Measurements from ENCODE around the gene TRIL.

Gene TRIL, protein sequence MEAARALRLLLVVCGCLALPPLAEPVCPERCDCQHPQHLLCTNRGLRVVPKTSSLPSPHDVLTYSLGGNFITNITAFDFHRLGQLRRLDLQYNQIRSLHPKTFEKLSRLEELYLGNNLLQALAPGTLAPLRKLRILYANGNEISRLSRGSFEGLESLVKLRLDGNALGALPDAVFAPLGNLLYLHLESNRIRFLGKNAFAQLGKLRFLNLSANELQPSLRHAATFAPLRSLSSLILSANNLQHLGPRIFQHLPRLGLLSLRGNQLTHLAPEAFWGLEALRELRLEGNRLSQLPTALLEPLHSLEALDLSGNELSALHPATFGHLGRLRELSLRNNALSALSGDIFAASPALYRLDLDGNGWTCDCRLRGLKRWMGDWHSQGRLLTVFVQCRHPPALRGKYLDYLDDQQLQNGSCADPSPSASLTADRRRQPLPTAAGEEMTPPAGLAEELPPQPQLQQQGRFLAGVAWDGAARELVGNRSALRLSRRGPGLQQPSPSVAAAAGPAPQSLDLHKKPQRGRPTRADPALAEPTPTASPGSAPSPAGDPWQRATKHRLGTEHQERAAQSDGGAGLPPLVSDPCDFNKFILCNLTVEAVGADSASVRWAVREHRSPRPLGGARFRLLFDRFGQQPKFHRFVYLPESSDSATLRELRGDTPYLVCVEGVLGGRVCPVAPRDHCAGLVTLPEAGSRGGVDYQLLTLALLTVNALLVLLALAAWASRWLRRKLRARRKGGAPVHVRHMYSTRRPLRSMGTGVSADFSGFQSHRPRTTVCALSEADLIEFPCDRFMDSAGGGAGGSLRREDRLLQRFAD

DNA sequence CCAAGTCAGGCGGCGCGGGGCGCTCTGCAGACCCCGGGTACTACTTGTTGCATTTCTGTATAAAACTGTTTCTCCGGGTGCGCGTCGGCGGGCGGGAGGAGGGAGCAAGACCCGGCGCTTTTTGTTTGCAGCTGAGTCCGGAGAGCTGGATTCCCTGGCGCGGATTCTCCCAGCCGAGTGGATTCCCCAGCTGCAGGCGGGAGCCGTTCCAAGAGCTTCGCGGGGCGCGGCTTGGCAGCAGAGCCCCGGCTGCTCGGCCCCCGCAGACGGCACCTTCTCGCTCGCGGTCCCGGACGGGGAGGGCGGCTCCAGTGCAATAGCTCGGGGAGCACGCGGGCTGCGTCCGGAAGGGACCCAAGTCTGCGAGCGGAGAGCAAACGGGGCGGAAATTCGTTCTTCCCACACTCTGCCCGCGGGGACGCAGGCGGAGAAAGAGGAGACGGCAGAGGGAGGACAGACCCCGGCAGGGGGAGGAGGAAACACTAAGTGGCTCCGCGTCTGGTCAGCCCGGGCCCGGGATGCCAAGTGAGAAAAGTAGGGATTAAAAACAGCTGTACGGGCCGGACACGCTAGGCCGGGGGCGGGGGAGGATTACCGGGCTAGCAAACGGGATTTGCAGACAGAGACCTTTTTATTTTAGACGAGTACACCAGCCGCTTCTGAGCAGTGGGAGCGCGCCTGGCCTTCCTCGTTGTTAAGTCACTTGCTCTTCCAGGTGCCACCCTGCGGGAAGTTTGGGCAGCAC is at the start of gene TRIL:
Gene TRIL (minus strand): TSS at position 96 of the 745 bp plus-strand sequence. CDS start 284 bp downstream, outside the sequence.
- no peak for DNase-seq (ENCODE audit: low read depth in 4 of 4, low spot score in 1 of 4)

DNA sequence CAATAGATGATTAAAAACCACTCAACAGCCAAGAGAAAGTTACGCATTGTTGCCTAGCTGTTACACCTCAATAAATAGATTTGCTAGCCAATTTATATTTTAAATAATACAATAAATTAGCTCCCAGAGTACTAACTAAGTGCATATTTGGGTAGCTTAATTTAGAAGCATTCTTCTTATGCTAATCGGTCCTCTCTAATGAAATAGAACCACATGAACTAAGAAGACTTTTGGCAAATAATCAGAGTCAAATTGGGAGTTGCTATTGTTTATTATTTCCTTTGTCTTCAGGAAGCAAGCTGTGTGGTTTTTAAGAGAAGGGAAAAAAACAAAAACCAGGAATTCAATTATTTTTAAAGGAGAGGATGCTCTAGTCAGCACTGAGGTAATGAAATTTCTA is 49.0 kb upstream of the TRIL start:
- no peak for DNase-seq (ENCODE audit: low read depth in 4 of 4, low spot score in 1 of 4)

DNA sequence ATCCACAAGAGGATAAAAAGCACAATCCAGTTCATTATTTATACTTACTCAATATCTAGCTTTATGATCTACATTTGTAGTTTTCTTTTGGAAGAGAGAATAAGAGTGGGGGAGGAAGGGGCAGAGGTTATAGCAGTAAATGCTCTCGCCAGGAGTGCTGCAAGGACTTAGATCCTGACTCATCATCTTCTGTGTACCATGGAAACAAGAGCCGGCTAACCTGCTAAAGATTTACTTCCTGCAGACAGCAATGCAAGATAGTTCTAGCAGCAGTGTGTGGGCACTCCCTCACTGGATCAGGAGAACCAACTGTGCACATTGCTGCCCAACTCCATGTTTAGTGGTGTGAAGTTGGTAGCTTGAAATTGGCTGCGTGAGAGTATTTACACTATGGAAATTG is 47.7 kb upstream of the TRIL start:
- DNase-seq (ENCODE audit: low read depth in 4 of 4, low spot score in 1 of 4), result no peak

DNA sequence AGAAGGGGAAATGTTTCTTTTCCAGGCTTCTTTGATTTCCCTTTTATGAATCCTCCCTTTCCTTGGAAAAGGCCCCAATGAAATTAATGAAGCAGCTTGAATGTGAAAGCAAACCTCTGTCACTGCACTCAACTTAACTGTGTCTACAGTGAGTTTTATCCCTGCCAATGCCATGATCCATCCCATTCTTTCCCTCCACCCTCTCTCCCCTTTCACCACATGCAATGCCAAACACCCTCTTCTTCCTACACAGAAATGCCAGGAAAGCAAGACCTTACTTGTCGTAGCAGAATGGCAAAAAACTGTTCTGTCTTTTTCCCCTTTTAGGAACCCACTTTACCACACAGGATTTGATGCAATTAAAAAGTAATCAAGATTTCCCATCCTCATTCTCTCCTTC is 47.3 kb upstream of the TRIL start:
- DNase-seq (ENCODE audit: low read depth in 4 of 4, low spot score in 1 of 4), result no peak

DNA sequence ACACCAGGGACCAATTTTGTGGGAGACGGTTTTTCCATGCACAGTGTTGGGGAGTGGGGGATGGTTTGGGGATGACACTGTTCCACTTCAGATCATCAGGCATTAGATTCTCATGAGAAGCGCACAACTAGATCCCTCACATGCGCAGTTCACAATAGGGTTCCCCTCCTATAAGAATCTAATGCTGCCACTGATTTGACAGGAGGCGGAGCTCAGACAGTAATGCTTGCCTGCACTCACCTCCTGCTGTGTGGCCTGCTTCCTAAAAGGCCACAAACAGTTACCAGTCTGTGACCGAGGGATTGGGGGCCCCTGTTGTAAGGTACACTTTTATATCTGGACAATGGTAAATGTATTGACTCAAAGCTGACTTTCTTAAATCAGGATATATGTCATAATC is 45.6 kb upstream of the TRIL start:
- no peak for DNase-seq (ENCODE audit: low read depth in 4 of 4, low spot score in 1 of 4)

DNA sequence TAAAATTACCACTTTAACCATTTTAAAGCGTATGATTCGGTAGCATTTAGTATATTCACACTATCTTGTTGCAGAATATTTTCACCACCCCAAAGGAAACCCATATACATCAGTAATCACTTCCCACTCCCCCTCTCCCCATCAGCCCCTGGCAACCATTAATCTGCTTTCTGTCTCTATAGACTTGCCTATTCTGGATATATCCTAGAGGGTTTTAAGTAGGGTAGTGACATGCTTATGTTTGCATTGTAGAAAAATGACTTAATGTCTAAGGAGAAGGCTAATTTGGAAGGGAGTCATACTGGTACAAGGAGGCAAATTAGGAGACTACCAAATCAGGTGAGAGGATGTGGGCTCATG is 42.6 kb upstream of the TRIL start:
- no peak for DNase-seq (ENCODE audit: low read depth in 4 of 4, low spot score in 1 of 4)

DNA sequence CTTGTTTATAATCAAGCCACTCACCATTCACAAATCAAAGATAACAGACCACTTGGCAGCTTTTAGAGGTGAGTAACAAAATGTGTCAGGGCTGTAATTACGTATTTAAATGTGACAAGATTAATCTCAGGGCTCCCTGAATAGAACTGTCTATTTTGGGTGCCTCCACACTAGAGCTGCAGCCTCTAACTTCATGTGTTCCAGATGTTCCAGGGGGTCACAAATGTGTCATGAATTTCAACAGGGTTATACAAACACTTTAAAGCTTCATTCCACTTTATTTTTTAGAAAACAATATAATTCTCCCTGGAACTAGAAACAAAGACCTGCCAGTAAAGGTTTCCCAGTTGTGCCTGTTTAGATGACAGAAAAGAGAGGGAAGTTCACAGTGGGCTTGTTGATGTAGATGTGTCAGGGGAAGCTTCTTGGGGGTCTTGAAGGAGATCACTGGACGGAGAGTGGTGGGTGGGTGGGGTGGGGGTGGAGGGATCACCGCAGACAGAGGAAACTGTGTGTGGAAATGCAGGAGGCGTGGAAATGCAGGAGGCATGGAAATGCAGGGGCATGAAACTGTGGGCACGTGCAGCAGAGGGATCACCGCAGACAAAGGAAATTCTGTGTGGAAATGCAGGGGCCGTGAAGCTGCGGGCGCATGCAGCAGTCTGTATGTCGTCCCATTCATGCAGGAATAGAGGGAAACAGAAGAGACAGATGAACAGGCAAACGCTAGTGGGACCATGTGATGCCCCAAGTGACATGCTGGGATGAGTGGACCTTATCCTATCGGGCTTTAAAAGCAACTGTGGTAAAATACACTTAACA is 42.0 kb upstream of the TRIL start:
- no peak for DNase-seq (ENCODE audit: low read depth in 4 of 4, low spot score in 1 of 4)

DNA sequence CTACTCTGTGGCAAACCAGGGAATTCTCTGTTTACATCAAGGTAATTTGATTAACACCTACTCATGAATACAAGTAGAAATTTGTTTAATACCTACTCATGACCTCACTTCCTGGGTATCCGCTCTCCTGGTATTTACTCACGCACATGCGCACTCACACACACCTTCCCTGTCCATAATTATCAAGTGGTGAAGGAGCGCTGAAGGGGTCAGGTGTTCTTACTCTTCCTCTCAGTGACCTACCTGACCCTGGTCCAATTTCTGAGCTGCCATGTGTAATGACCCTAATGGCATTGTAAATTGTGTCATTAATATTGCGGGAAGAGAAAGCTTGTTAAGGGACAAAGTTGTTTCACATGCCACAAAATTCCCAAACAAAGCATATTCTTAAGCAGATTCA is 41.3 kb upstream of the TRIL start:
- DNase-seq (ENCODE audit: low read depth in 4 of 4, low spot score in 1 of 4), result no peak

DNA sequence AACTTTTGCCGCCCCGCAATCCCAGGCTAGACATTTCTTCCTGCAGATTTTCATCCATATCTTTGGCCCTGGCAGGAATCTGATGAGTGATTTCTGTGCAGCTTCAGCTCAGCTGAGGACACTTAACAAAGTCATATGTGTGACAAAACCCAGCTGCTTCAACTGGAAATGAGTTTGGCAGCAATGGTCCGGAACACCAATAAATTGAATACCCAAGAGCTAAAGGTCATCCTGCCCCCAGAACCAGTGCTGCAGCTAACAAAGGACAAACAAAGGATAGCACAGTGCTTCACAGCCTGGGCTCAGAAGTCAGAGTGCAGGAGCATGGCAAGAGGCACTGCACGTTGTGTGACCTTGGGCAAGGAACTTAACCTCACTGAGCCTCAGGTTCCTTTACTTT is 40.0 kb upstream of the TRIL start:
- no peak for DNase-seq (ENCODE audit: low read depth in 4 of 4, low spot score in 1 of 4)

DNA sequence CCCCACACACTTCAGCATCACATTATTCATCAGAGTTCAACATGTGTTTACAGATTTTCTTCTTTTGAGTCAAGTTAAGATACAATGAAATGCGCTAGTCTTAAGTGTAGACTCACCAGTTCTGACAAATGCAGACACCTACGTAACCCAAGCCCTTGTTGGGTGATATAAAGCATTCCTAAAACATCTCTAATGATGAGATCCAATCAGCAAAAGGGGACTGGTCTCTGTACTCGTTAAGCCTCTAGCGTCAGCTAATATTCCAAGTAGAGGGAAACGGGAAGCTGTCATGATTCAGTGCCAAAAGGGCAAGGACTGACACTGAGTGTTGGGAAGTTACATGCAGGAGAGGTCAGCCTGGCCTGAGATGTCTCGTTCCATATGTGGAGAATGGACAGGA is 38.7 kb upstream of the TRIL start:
- DNase-seq (ENCODE audit: low read depth in 4 of 4, low spot score in 1 of 4), result no peak

DNA sequence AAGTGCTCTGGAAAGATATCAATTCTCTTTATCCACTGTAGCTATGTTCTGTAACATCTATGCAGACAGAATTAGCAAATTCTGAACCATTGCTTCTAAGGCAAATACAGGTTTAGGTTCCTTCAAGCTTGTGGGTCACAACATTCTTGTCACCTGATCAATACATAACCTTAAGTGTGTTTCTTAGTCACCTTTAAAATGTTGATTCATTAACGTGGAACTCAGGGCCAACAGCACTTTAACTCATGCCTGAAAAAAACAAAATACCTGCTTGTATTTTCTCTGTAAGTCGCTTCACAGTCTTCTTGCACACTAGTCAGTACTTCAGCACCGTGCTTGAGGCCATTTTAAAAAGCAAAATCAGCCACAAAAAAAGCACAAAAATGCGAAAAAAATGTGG is 35.2 kb upstream of the TRIL start:
- no peak for DNase-seq (ENCODE audit: low read depth in 4 of 4, low spot score in 1 of 4)

DNA sequence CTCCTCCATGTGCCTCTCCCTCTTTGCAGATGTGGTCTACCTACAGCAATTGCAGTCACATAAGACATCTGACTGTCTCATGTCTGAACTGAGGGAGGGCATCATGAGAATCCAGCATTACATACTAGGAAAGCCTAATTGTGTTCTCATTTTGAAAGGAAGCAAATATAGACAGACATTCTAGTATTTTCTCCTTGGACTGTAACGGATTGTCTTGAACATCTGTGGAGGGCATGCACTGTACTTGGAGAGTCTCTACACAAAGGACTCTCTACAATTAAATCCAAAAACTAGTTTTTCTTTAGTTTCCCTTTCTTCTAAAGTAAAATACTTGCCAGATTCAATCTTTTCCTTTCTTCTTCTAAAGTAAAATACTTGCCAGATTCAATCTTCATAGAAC is 34.7 kb upstream of the TRIL start:
- no peak for DNase-seq (ENCODE audit: low read depth in 4 of 4, low spot score in 1 of 4)

DNA sequence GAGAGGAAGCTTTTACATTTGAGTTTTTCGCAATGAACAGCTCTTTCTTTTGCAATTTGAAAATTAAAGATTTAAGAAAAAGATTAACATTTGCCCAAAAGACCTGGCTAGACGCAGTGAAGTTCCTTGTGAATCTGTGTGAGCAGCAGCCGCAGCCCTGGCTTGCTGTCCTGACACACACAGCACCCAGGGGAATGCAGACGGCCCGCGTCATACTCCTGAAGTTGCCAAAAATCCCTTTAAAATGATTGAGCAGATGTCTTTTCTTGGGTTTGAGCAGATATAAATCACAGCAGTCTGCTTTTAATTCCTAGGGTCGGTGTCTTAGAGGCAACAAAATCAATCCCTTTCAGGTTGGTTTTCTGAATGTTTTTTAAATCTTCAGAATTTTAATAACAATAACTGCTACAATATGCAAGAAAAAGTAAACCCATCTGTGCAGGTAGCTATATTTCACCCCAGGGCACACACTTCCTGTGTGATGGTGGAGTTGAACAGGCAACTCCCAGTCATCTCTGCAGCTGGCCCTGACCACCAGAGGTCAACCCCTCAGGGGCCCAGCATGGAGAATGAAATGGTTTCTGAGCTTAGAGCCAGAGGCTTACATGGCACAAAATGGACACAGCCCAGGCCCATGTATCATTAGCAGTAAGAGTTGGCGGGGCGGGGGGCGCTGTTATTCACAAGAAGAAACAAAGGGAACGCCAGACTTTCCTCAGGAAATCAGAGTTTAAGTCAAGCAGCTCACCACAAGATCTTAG is 32.2 kb upstream of the TRIL start:
- DNase-seq (ENCODE audit: low read depth in 4 of 4, low spot score in 1 of 4), result no peak

DNA sequence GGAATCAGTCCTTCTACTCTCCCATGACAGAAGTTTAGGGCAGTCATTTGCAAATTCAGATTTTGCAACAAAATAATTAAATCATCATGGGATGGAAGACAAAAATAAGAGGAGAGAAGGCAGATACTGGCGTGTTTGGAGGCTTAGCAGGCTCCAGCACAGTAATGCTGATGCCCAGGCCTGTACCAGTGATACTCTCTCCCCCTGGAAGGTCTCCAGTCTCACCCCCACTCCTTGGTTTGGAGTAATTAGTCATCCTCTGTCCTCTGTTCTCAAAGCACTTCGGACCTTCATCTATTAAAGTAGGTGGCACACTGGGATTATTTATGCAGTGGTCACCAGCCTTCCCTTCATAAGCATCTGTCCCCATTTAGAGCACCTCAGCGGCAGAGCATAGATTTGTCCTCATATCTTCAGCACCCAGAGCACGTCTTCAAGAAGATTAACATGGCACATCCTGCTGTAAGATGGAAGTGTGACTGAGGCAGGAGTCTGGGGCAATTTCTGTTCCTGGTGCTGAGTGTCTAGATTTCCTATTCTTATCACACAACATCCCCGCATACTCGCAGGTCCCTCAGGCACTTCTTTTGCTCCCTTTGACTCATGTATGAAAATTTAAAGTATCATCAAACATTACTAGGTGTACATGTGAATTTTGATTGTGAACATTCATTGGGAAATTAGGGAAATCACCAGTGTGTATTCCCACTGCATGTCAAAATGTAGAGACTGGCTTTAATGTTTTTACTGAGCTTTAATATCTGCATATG is 31.3 kb upstream of the TRIL start:
- DNase-seq (ENCODE audit: low read depth in 4 of 4, low spot score in 1 of 4), result no peak

DNA sequence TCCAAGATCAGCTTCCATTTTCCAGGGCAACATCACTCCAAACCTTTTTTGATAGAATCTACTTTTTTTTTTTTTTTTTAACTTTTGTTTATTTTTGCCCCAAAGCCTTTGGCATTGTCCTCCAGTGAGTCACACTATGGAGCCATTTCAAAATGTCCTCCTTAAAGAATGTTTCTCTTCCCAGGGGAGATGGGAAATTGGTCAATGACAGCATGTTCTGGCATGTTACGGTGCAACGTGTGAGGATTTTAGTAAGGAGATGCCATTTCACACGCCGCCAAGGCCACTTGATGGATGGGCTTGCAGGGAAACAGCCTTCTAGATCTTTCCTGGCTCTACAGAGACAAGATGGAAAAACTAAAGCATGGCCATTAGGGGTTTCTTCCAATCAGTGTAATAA is 30.7 kb upstream of the TRIL start:
- no peak for DNase-seq (ENCODE audit: low read depth in 4 of 4, low spot score in 1 of 4)

DNA sequence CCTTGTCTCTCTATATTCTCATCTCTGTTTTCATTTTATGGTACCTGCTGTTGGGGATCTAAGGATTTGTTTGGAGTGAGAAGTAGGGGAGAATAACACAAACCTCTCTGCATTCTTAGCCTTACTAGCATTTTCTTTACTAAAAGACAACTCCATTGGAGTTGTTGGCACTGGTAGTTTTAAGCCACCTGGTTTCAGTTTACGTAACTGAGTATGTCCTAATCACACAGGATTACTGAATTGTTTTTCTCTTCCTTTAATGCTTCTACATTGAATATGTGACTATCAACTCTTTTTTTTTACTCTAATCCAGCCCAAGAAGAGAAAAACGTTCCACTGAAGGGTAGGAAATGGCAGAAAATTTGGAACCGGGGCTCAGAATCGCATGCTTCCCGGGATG is 30.0 kb upstream of the TRIL start:
- no peak for DNase-seq (ENCODE audit: low read depth in 4 of 4, low spot score in 1 of 4)

DNA sequence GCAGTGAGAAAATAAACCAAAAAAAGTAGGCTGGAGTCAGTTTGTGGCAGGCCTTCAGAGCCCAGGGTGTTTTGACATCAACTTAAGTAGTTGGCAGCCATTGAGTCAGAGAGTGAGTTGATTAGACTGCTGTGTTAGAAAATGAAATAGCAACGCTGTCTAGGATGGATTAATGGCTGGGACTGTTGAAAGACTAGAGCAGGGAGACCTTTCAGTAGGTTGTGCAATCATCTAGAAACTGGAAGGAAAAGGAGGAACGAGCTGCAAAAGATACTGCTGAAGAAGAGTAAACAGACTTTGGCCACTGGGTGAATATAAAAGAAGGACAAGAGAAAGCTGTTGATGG is 28.6 kb upstream of the TRIL start:
- no peak for DNase-seq (ENCODE audit: low read depth in 4 of 4, low spot score in 1 of 4)

DNA sequence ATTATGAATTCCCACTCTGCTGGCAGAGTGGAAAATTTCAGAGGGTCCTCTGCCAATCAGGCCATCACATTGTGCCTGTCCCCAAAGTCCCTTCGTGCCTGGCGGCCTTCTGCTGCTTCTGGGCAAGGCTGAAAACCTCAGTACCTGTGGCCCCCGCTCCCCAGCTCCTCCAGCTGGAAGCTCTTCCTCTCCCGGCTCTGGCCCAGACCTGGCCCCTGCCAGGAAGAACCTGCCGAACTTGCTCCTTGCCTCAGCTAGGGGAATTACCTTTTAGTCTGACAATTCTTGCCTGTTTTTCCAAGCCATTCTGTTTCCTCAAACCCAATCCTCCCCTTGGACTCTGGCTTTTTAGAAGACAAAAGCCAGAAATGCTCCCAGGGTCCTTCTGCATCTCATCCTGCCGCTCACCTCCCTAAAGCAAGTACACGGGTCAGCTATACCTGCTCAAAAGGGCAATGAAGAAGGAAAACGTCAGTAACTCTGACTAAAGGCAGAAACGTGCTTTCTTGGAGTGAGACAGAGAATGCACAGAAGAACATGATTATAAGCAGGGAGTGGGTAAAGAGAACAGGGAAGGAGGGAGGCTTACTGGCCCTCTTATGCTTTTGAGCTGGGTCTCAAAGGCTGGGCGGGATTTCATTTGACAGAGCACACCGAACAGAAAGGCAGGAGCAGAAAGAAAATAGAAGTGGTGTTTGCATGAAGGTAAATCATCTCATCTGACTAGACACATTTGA is 28.1 kb upstream of the TRIL start:
- no peak for DNase-seq (ENCODE audit: low read depth in 4 of 4, low spot score in 1 of 4)

DNA sequence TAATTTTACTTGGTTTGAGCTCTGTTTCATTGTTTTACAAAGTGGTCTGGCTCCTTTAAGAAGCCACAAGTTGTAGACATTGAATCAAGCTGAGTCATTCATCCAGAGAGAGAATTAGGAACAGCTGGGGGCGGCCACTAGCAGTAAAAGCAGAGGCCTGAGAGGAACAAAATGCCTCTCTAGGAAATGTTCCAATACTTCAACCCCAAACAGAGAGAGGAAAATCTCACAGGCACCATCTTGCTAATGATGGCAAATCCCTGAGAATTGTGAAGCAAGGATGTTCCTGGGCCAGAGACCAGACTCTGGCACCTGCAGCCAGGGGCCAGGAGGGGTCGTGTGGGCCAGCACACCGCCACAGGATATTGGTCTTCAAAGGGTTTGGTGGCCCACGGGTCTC is 26.5 kb upstream of the TRIL start:
- DNase-seq (ENCODE audit: low read depth in 4 of 4, low spot score in 1 of 4), result no peak

All from stimulated activated CD4-positive, alpha-beta T cell treated with anti-CD3 and anti-CD28 coated beads, Interleukin-1b, Interleukin-23, amount 100 ng/mL, for 24 hours (primary cell).